H9 (cell line): ENCODE results near the gene CCDC178. TPM values are rescaled to one million over a fixed set of nuclear protein-coding genes. Genes with fewer than 3 reads are reported as not detected.

Experiments
- DNase-seq: peaks from one replicate; pipeline ENCODE4 v3.0.0-alpha.2; 2017
- H2AFZ ChIP-seq: one replicate; pipeline ENCODE4 v1.6.1; 2013; ENCODE audit warnings: mild to moderate bottlenecking, low read length, control low read depth, moderate library complexity
- H2AK5ac ChIP-seq: 2 replicates; pipeline ENCODE4 v1.6.1; 2013; ENCODE audit warnings: low read length, control low read depth, mixed read lengths; ENCODE audit not compliant: insufficient read length
- H2BK120ac ChIP-seq: one replicate; pipeline ENCODE4 v1.6.1; 2013; ENCODE audit warnings: low read depth, mild to moderate bottlenecking, low read length, control low read depth, inconsistent platforms; ENCODE audit not compliant: poor library complexity, severe bottlenecking
- H2BK12ac ChIP-seq: 2 replicates; pipeline ENCODE4 v1.6.1; 2013; ENCODE audit warnings: low read length, control low read depth, mixed read lengths, low read depth; ENCODE audit not compliant: insufficient read length
- H2BK15ac ChIP-seq: 2 replicates; pipeline ENCODE4 v1.6.1; 2013; ENCODE audit warnings: low read depth, low read length, control low read depth
- H2BK20ac ChIP-seq: one replicate; pipeline ENCODE4 v1.6.1; 2013; ENCODE audit warnings: low read depth, mild to moderate bottlenecking, low read length, control low read depth, inconsistent platforms; ENCODE audit not compliant: poor library complexity, severe bottlenecking
- H2BK5ac ChIP-seq: 2 replicates; pipeline ENCODE4 v1.6.1; 2013; ENCODE audit warnings: low read length, control low read depth, mixed read lengths; ENCODE audit not compliant: insufficient read length
- H3K14ac ChIP-seq: 2 replicates; pipeline ENCODE4 v1.6.1; 2013; ENCODE audit warnings: low read length, control low read depth; ENCODE audit not compliant: insufficient read depth
- H3K18ac ChIP-seq: 2 replicates; pipeline ENCODE4 v1.6.1; 2013; ENCODE audit warnings: low read depth, mild to moderate bottlenecking, mixed read lengths, low read length, control low read depth; ENCODE audit not compliant: insufficient read length
- H3K23ac ChIP-seq: 2 replicates; pipeline ENCODE4 v1.6.1; 2013; ENCODE audit warnings: low read length, control low read depth, mixed read lengths, low read depth; ENCODE audit not compliant: insufficient read length
- H3K23me2 ChIP-seq: 2 replicates; pipeline ENCODE4 v1.6.1; 2013; ENCODE audit warnings: low read depth, mild to moderate bottlenecking, mixed read lengths, low read length, control low read depth; ENCODE audit not compliant: insufficient read length, poor library complexity, severe bottlenecking
- H3K27ac ChIP-seq: 2 replicates; pipeline ENCODE4 v1.5.1; 2013; ENCODE audit warnings: low read length, control low read depth, mixed read lengths, low read depth; ENCODE audit not compliant: insufficient read length
- H3K27me3 ChIP-seq: 2 replicates; pipeline ENCODE4 v1.6.1; 2013; ENCODE audit warnings: low read length, control low read depth, inconsistent platforms; ENCODE audit not compliant: insufficient read depth
- H3K4ac ChIP-seq: 2 replicates; pipeline ENCODE4 v1.6.1; 2013; ENCODE audit warnings: low read depth, mild to moderate bottlenecking, control low read depth, inconsistent platforms, low read length, moderate library complexity
- H3K4me1 ChIP-seq: 2 replicates; pipeline ENCODE4 v1.6.1; 2013; ENCODE audit warnings: low read length, control low read depth, inconsistent platforms; ENCODE audit not compliant: insufficient read depth
- H3K4me2 ChIP-seq: 2 replicates; pipeline ENCODE4 v1.6.1; 2013; ENCODE audit warnings: low read length, control low read depth, mixed read lengths; ENCODE audit not compliant: insufficient read length, insufficient read depth
- H3K56ac ChIP-seq: 2 replicates; pipeline ENCODE4 v1.6.1; 2013; ENCODE audit warnings: low read depth, mild to moderate bottlenecking, mixed read lengths, low read length, control low read depth; ENCODE audit not compliant: insufficient read length
- H3K79me1 ChIP-seq: 2 replicates; pipeline ENCODE4 v1.6.1; 2013; ENCODE audit warnings: low read depth, mild to moderate bottlenecking, moderate library complexity, low read length, control low read depth, inconsistent platforms; ENCODE audit not compliant: insufficient read depth, poor library complexity, severe bottlenecking
- H3K79me2 ChIP-seq: 2 replicates; pipeline ENCODE4 v1.6.1; 2013; ENCODE audit warnings: low read length, control low read depth, inconsistent platforms; ENCODE audit not compliant: insufficient read depth
- H3K9ac ChIP-seq: 2 replicates; pipeline ENCODE4 v1.6.1; 2013; ENCODE audit warnings: low read length, control low read depth, mixed read lengths; ENCODE audit not compliant: insufficient read length; ENCODE audit errors: extremely low read depth
- H3K9me3 ChIP-seq: one replicate; pipeline ENCODE4 v1.6.1; 2013; ENCODE audit warnings: low read depth, low read length, inconsistent platforms; ENCODE audit not compliant: control insufficient read depth
- H3T11ph ChIP-seq: one replicate; pipeline ENCODE4 v1.6.1; 2013; ENCODE audit warnings: mild to moderate bottlenecking, low read length, control low read depth, inconsistent platforms
- H4K20me1 ChIP-seq: one replicate; pipeline ENCODE4 v1.6.1; 2013; ENCODE audit not compliant: control insufficient read depth, insufficient read length, insufficient read depth
- H4K5ac ChIP-seq: 2 replicates; pipeline ENCODE4 v1.6.1; 2013; ENCODE audit warnings: low read depth, mild to moderate bottlenecking, mixed read lengths, low read length, control low read depth; ENCODE audit not compliant: insufficient read length
- H4K8ac ChIP-seq: replicated peaks from 2 replicates; pipeline ENCODE4 v1.6.1; 2013; ENCODE audit warnings: low read length, control low read depth, mixed read lengths, low read depth; ENCODE audit not compliant: insufficient read length
- H4K91ac ChIP-seq: 2 replicates; pipeline ENCODE4 v1.6.1; 2013; ENCODE audit warnings: low read depth, mild to moderate bottlenecking, moderate library complexity, mixed read lengths, low read length, control low read depth; ENCODE audit not compliant: insufficient read length
- H3K27ac Mint-ChIP-seq, 3 experiments: 2 replicates in 2 of 3; 3 replicates in 1 of 3; pipeline ENCODE4 v1.8.0; 2020 to 2021; ENCODE audit warnings: mixed read lengths in 3 of 3, mild to moderate bottlenecking in 1 of 3, moderate library complexity in 1 of 3
- H3K27me3 Mint-ChIP-seq: 2 replicates; pipeline ENCODE4 v1.8.0; 2021; ENCODE audit warnings: low read depth, mild to moderate bottlenecking, moderate library complexity, mixed read lengths
- H3K36me3 Mint-ChIP-seq, 3 experiments: 2 replicates in 2 of 3; 3 replicates in 1 of 3; pipeline ENCODE4 v1.8.0; 2020 to 2021; ENCODE audit warnings: low read depth in 3 of 3, mixed read lengths in 3 of 3; ENCODE audit not compliant: insufficient read depth in 1 of 3
- H3K4me1 Mint-ChIP-seq, 2 experiments: 2 replicates each; pipeline ENCODE4 v1.8.0; 2020; ENCODE audit warnings: mixed read lengths in 2 of 2
- H3K4me3 Mint-ChIP-seq, 2 experiments: 2 replicates in 1 of 2; 3 replicates in 1 of 2; pipeline ENCODE4 v1.8.0; 2020 to 2021; ENCODE audit warnings: mild to moderate bottlenecking in 2 of 2, mixed read lengths in 2 of 2, moderate library complexity in 1 of 2
- H3K9me3 Mint-ChIP-seq, 2 experiments: 2 replicates in 1 of 2; 3 replicates in 1 of 2; pipeline ENCODE4 v1.8.0; 2020; ENCODE audit warnings: mild to moderate bottlenecking in 2 of 2, mixed read lengths in 2 of 2, moderate library complexity in 1 of 2
- CTCF ChIP-seq: fragments of 200-600 bp; sonication (generic); conservative IDR thresholded peaks from 3 replicates; pipeline ENCODE4 v1.8.0; 2021; ENCODE audit warnings: antibody characterized with exemption, mild to moderate bottlenecking
- WGBS: extraction: QIAGEN DNeasy Blood & Tissue Kit; methylation state at CpG from one replicate; pipeline ENCODE4 v1.1.7; 2013; ENCODE audit warnings: missing lambda C conversion rate, low lambda C conversion rate, mixed read lengths; ENCODE audit not compliant: insufficient read length; ENCODE audit errors: extremely low coverage; 5-methylcytosine and 5-hydroxymethylcytosine counted together
- total RNA-seq: library from RNA; stranded (reverse); gene quantifications from 2 replicates; pipeline ENCODE4 v1.2.1, GENCODE V29; 2021

The CCDC178 gene
- total RNA-seq, 1 experiment from 2014 or later = not detected

- no peak overlapping the region for H4K5ac ChIP-seq
- H2AK5ac ChIP-seq = no peak overlapping the region
- no peak overlapping the region for H2BK12ac ChIP-seq
- H4K91ac ChIP-seq = no peak overlapping the region
- H3K18ac ChIP-seq = no peak overlapping the region
- H3K27me3 ChIP-seq = no peaks in the 10 kb centered on the region
- no peak overlapping the region for H2BK5ac ChIP-seq
- no peak overlapping the region for H3K23ac ChIP-seq
- no peak overlapping the region for H3K14ac ChIP-seq
- no peak overlapping the region for H4K8ac ChIP-seq
- H3K56ac ChIP-seq = no peak overlapping the region
- no peaks in the 10 kb centered on the region for H3K4me1 ChIP-seq
- Mint-ChIP-seq H3K9me3 (peaks cover 3 to 6% of the 10 kb centered on the region in 2 experiments; a peak in 4 of 5 replicates), H3K27me3 (no peaks in the 10 kb centered on the region), H3K4me1 (no peaks in the 10 kb centered on the region), H3K4me3 (no peak overlapping the region), H3K27ac (no peak overlapping the region), H3K36me3 (no peaks in the 10 kb centered on the region)
- H3K27ac ChIP-seq = no peak overlapping the region
- H3K23me2 ChIP-seq = no peaks in the 10 kb centered on the region
- WGBS = no CpG with 5 or more reads among the region's 7 CpGs
- no peak for DNase-seq
- no peak overlapping the region for H3T11ph ChIP-seq
- no peak overlapping the region for H3K9ac ChIP-seq
- H2AFZ ChIP-seq = no peak overlapping the region
- H4K20me1 ChIP-seq = no peaks in the 10 kb centered on the region
- TF ChIP-seq CTCF = no peak
- no peak overlapping the region for H2BK20ac ChIP-seq
- no peak overlapping the region for H3K4ac ChIP-seq
- H3K4me2 ChIP-seq = no peak overlapping the region
- H3K79me1 ChIP-seq = no peaks in the 10 kb centered on the region
- no peaks in the 10 kb centered on the region for H3K79me2 ChIP-seq
- no peaks in the 10 kb centered on the region for H3K9me3 ChIP-seq
- no peak overlapping the region for H2BK15ac ChIP-seq
- H2BK120ac ChIP-seq = no peak overlapping the region
Measured at GRCh38 chr18:33115476-33115875, 325.0 kb downstream of the CCDC178 start.
